MCF 10A (cell line): ENCODE results near the gene P3H2. TPM values are rescaled to one million over a fixed set of nuclear protein-coding genes. Genes with fewer than 3 reads are reported as not detected.

ENCODE experiments used
- BruUV-seq: library from RNA; stranded (reverse); fragments of 400-500 nt; replicated peaks from 2 replicates; lab custom pipeline; 2021; lab: Mats Ljungman, UMichigan
- CTCF ChIA-PET: fragments of 300-600 bp; sonication (Branson Sonifier 250); formaldehyde crosslinking; extraction: SDS; loops from one replicate; lab custom pipeline; 2021; ENCODE audit warnings: antibody characterized with exemption, inconsistent platforms; lab: Yijun Ruan, JAX
- POLR2A ChIA-PET: fragments of 300-600, 350-650 bp; sonication (Branson Sonifier 250); formaldehyde crosslinking; extraction: SDS; loops from one replicate; lab custom pipeline; 2020; ENCODE audit warnings: antibody characterized with exemption, inconsistent platforms; lab: Yijun Ruan, JAX
- DNase-seq: peaks from one replicate; pipeline ENCODE4 v3.0.0-alpha.2; 2018; ENCODE audit not compliant: unreplicated experiment
- H3K27ac Mint-ChIP-seq: one replicate; pipeline ENCODE4 v1.8.0; 2022; ENCODE audit warnings: mild to moderate bottlenecking, low read depth, mixed read lengths; ENCODE audit not compliant: unreplicated experiment
- H3K27me3 Mint-ChIP-seq: one replicate; pipeline ENCODE4 v1.8.0; 2022; ENCODE audit warnings: mixed read lengths; ENCODE audit not compliant: insufficient read depth, unreplicated experiment
- H3K36me3 Mint-ChIP-seq: one replicate; pipeline ENCODE4 v1.8.0; 2022; ENCODE audit warnings: mild to moderate bottlenecking, moderate library complexity, mixed read lengths; ENCODE audit not compliant: insufficient read depth, unreplicated experiment
- H3K4me1 Mint-ChIP-seq: one replicate; pipeline ENCODE4 v1.8.0; 2022; ENCODE audit warnings: mixed read lengths; ENCODE audit not compliant: insufficient read depth, unreplicated experiment
- H3K4me3 Mint-ChIP-seq: one replicate; pipeline ENCODE4 v1.8.0; 2022; ENCODE audit warnings: mild to moderate bottlenecking, moderate library complexity, mixed read lengths; ENCODE audit not compliant: unreplicated experiment
- H3K9me3 Mint-ChIP-seq: one replicate; pipeline ENCODE4 v1.8.0; 2022; ENCODE audit warnings: mixed read lengths; ENCODE audit not compliant: unreplicated experiment
- CTCF ChIP-seq: fragments of 200-600 bp; IDR thresholded peaks from one replicate; pipeline ENCODE4 v1.8.0; 2022; ENCODE audit warnings: antibody characterized with exemption, mild to moderate bottlenecking; ENCODE audit not compliant: unreplicated experiment
- intact Hi-C: fragments of 100-400 bp; cut with micrococcal nuclease; formaldehyde crosslinking; loops from 2 replicates; pipeline ENCODE4 v1.14.1; 2022
- total RNA-seq: library from RNA; stranded (reverse); gene quantifications from 2 replicates; pipeline ENCODE4 v1.2.3, GENCODE V29; 2022

The P3H2 gene
- total RNA-seq, 1 experiment from 2014 or later: 60.2 TPM

DNA sequence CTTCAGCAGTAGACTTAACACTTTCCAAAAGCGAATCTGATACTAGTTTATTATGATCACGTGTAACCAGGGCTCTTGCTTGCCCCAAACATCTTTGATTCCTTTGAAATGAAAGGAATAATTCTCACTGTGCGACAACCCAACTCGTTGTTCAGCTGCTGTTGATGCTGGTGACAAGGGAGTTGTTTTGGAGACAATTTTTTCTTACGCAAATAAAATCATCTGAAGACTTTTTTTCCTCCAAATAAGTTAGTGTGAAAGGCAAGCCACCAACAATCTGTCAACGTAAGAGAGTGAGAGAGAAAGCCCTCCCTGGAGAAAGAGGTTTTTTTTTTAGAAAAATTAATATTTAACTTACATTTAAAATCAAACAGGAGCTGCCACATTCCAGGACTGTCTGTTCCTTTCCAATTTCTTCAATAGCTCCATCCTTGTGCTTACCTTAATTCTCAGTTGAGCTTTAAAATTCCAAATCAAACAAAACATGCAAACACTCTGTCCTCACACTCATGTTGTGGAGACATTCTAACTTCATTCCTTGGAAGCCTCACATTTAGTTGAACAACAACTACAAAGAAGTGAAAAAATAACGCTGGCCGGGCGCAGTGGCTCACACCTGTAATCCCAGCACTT, 4.9 kb upstream of the P3H2 start:
- H3K9me3 Mint-ChIP-seq: no peaks in the 10 kb centered on the region
- H3K36me3 Mint-ChIP-seq: no peaks in the 10 kb centered on the region
- ChIA-PET POLR2A (interaction anchor here (0.7 to 1.5 kb wide), 3 partner anchors 12 to 44 kb away, joined by 3 to 5 read pairs (median 4); no protein-coding TSS in a partner anchor), CTCF (interaction anchor here (0.6 to 1.6 kb wide), 3 partner anchors 30 to 164 kb away, joined by 3 read pairs; no protein-coding TSS in a partner anchor)
- no peaks in the 10 kb centered on the region for H3K27me3 Mint-ChIP-seq
- TF ChIP-seq CTCF: no peak
- no peak for DNase-seq
- H3K4me1 Mint-ChIP-seq: peaks cover 11% of the 10 kb centered on the region
- no peak overlapping the region for H3K4me3 Mint-ChIP-seq
- no TSS peak for BruUV-seq
- H3K27ac Mint-ChIP-seq: no peak overlapping the region
- intact Hi-C loops: no loop called here

GRCh38 chr3:190124067-190124466, 3.4 kb upstream of the P3H2 start:
- Mint-ChIP-seq H3K4me3 (no peak overlapping the region), H3K4me1 (peaks cover 21% of the 10 kb centered on the region), H3K9me3 (no peaks in the 10 kb centered on the region), H3K27me3 (no peaks in the 10 kb centered on the region), H3K27ac (no peak overlapping the region), H3K36me3 (no peaks in the 10 kb centered on the region)
- ChIA-PET POLR2A (interaction anchor here (0.7 to 2.8 kb wide), 3 partner anchors 10 to 78 kb away, joined by 3 to 7 read pairs (median 4); no protein-coding TSS in a partner anchor), CTCF (interaction anchor here (0.8 to 2.4 kb wide), 3 partner anchors 9 to 163 kb away, joined by 3 to 7 read pairs (median 5); no protein-coding TSS in a partner anchor)
- intact Hi-C loops: loop anchor here (5.0 kb wide), 2 partner anchors 87 to 258 kb away; no protein-coding TSS in a partner anchor
- DNase-seq: no peak
- TF ChIP-seq CTCF: no peak
- BruUV-seq: no TSS peak

GRCh38 chr3:190122198-190122771, 1.6 kb upstream of the P3H2 start:
- H3K4me1 Mint-ChIP-seq: peaks cover 35% of the 10 kb centered on the region
- ChIA-PET POLR2A (interaction anchor here (0.6 to 11.6 kb wide), 21 partner anchors 8 to 262 kb away, joined by 3 to 132 read pairs (median 5); no protein-coding TSS in a partner anchor), CTCF (interaction anchor here (0.6 to 3.2 kb wide), 19 partner anchors 10 to 393 kb away, joined by 3 to 20 read pairs (median 4); no protein-coding TSS in a partner anchor)
- H3K9me3 Mint-ChIP-seq: no peaks in the 10 kb centered on the region
- no peaks in the 10 kb centered on the region for H3K27me3 Mint-ChIP-seq
- no peak overlapping the region for H3K4me3 Mint-ChIP-seq
- no peaks in the 10 kb centered on the region for H3K36me3 Mint-ChIP-seq
- intact Hi-C loops: loop anchor here (5.0 kb wide), 2 partner anchors 85 to 260 kb away; no protein-coding TSS in a partner anchor
- peak; percentile 31 for DNase-seq
- no peak for TF ChIP-seq CTCF
- no TSS peak for BruUV-seq
- H3K27ac Mint-ChIP-seq: peak overlapping the region; percentile 19

GRCh38 chr3:190121383-190121782, 686 bp upstream of the P3H2 start:
- no peak for TF ChIP-seq CTCF
- CTCF ChIA-PET: interaction anchor here (0.5 to 3.2 kb wide), 45 partner anchors 9 to 1257 kb away, joined by 3 to 20 read pairs (median 4); no protein-coding TSS in a partner anchor
- BruUV-seq: TSS peak; percentile 69
- peak overlapping the region; percentile 95 for H3K4me3 Mint-ChIP-seq
- no peaks in the 10 kb centered on the region for H3K27me3 Mint-ChIP-seq
- no peak for DNase-seq
- intact Hi-C loops: loop anchor here (1.0 to 5.0 kb wide), 5 partner anchors 41 to 261 kb away; partner anchors contain the start of gene CLDN1
- no peaks in the 10 kb centered on the region for H3K9me3 Mint-ChIP-seq
- no peaks in the 10 kb centered on the region for H3K36me3 Mint-ChIP-seq
- POLR2A ChIA-PET: interaction anchor here (0.6 to 11.6 kb wide), 42 partner anchors 9 to 263 kb away, joined by 3 to 132 read pairs (median 6); partner anchors contain the start of gene CLDN1
- H3K27ac Mint-ChIP-seq: peak overlapping the region; percentile 70
- peaks cover 43% of the 10 kb centered on the region for H3K4me1 Mint-ChIP-seq
